Endometrial microvascular endothelial cells (primary cell): ENCODE results near the gene SURF6. TPM values are rescaled to one million over a fixed set of nuclear protein-coding genes. Genes with fewer than 3 reads are reported as not detected.

Experiments
- in situ Hi-C: cut with HindIII; loops from 2 replicates; pipeline ENCODE4 v1.10.0; 2017; ENCODE audit warnings: low sequenced_read_pairs, low pct_unique_long_range_greater_than_20kb; ENCODE audit errors: inconsistent ontology term
- total RNA-seq: library from RNA; depleted of rRNA; stranded (reverse); fragments of >200 nt; gene quantifications from one replicate; pipeline ENCODE4 v1.2.3, GENCODE V29; 2015; ENCODE audit errors: inconsistent ontology term

SURF6 gene
- total RNA-seq, 1 donor from 2014 or later: 24.1 TPM

DNA sequence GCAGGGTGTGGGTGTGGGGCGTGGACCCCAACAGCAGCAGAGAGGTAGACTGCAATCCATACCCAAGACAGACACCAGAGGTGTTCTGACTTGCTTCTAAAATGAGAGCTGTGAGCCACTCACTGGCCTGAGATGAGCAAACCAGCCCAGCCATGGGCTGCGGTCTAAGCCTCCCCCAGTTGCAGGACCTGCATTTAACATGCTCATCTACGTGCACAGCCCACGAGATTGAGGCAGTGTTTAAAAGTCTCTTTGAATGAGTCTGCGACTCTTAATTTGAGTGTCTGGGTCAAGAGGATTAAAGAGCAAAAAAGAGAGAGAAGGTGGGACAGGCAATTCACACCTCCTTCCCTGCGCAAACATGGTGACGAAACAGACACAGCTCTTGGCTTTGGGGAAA, 33.9 kb upstream of the SURF6 start:
- in situ Hi-C loops: no loop called here

DNA sequence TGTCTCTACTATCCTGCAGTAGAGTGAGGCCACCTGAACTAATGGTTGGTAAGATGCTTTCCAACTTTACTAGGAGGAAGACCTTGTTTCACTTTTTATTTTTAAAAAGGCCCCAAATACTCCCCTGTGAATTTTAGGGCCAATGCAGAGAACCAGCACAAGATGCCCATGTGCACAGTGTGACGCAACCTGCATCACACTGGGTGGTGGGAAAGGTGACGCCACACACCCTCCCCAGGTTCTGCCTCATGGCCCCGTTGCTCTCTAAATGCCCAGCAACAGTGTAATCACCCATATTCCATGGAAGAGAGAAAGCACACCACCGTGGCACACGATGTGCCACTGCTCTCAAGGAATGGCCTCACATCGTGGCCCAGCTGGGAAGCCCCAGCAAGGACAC, 33.4 kb upstream of the SURF6 start:
- in situ Hi-C loops: no loop called here

DNA sequence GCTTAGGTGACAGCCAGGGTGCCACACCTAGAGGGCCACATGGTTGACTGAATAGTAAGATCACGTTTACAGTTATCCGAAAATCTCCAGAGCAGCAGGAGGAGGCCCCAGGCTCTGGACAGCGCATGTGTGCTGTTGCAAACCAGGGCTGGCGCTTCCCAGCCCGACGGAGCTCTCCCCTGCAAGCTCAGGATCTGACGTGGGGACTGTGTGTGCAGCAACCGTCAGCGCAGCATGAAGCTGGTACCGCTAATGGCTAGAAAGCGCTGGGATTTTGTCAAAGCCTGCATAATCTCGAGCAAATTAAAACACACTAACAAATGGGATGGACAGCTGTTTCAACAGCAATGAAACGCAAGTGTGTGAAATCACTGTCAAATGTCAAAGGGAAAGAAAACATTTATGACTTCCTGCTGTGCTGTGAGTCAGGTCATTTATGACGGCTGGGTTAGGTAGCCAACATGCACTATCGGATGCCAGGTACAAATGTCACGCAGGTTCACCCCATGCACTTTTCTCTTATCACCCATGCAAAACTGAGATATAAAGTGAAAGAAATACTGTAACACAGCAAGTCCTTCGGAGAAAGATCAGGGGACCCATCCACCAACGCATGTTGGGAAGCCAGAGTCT, 32.4 kb upstream of the SURF6 start:
- in situ Hi-C loops: no loop called here

DNA sequence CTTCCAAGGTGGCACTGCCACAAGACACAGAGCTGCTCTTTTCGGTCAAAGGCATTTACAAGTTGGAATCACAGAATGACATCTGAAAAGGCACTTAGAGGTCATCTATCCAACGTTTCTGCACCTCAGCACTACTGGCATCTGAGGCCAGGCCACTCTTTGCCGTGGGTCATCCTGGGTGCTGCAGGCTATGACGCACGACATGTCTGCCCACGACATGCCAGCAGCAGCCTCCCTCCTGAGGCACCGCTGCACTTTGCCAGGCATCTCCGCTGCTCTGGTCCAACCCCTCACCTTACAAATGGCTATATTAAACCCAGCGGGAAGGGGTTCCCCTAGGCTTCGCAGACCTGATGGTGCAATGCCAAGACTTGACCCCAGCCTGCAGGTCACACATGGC, 31.8 kb upstream of the SURF6 start:
- in situ Hi-C loops: no loop called here

DNA sequence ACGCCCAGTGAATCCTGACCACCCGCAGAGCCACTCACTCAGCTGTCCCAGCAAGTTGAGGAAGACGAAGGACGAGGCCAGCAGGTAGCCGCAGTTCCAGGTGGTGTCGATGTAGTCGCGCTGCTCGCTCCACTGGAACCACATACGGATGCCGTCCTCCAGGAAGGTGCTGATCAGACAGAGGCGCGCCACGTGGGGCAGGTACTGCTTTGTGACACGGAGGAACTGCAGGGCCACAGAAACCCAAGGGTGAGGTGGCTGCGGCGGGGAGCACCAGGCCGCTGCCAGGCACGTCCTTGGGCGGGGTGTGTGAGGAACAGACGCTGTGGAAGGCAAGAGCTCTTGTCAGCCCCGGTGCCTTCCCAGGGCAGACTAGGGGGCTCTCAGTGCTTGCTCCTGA, 31.2 kb upstream of the SURF6 start:
- in situ Hi-C loops: no loop called here

DNA sequence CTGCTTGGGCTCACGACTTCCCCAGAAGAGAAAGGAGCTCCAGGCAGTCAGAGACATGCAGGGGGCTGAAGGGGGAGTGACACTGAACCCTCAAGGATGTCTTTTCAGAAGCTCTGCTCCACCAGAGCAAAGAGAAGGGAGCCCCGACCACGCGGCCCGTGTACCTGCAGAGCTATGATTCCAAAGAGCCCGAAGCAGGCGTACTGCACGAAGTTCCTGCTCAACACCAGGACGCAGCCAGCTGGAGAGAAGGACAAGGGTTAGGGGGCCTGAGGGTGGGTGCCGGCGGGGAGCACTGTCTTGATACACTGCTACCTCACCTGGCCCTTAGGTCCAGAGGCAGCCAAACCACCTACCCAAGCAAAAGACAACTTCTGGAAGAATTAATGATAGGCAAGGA, 30.4 kb upstream of the SURF6 start:
- in situ Hi-C loops: no loop called here

GRCh38 chr9:133362359-133363044, 26.5 kb upstream of the SURF6 start:
- in situ Hi-C loops: no loop called here

DNA sequence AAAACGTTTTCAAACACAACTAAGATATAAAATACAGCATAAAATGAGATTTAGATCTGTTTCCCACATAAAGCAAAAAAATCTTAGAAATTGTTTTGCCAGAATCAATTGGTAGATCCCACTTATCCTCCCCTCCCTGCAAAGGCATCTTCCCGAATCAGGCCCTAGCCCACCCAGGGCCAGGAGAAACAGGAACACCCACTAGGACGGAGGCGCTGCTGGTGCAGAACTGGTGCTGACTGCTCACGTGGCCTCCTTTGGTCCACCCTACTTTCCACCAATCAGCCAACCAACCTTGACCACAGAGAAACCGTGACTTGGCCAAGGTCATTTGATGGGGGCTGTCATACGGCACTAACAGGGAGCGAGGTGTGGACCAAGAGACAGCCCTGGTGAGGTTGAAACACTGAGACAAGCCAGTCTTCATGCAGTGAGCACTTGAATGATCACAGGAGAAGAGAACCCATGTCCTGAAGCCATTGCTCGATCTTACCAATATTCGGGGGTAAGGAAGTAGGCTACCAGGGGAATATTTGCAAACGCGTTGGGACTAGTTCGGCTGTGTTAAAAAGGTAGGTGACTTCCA, 25.6 kb upstream of the SURF6 start:
- in situ Hi-C loops: no loop called here

DNA sequence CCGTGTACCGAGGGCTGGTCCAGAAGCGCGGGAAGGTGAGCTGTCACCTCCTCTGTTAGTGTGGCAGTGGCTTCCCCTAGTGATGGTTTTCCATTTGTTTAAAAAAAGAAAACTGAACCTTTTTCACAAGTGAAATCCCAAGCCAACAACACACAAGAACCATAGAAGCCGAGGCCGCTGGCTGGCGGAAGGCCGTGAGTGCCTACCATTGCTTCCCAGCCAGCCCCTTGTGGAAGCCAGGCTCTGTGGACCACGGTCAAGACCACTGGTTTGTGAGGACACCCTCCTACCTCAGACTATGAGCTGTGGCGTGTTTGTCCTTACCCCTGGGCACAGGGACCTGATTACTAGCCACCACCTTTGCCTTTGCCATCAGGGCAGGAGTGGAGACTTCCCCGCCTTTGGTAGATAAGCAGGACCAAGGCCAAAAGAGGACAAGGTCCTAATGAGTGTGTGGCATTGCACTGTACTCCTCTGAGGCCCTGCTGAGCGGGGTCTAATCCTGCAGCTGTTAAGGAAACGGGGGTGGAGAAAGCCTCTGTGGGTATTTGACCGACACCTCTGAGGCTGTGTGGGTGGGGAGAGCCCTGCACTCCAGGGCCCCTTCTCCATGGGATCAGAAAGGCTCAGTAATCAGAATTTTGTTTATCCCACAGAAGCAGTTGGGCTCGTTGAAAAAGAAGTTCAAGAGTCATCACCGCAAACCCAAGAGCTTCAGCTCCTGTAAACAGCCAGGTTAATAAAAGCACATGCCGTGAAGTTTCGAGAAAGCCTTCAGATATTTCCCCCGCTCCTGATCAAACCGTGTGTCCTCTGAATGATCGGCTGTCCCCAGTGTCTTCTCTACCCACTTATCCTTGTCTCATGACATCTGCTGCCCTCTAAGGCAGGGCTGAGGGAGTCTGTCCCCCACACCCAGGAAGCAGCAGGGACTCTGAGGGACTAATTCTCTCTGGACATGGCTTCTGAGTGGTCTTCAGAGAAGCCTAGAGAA, 24.7 kb upstream of the SURF6 start:
- in situ Hi-C loops: no loop called here

DNA sequence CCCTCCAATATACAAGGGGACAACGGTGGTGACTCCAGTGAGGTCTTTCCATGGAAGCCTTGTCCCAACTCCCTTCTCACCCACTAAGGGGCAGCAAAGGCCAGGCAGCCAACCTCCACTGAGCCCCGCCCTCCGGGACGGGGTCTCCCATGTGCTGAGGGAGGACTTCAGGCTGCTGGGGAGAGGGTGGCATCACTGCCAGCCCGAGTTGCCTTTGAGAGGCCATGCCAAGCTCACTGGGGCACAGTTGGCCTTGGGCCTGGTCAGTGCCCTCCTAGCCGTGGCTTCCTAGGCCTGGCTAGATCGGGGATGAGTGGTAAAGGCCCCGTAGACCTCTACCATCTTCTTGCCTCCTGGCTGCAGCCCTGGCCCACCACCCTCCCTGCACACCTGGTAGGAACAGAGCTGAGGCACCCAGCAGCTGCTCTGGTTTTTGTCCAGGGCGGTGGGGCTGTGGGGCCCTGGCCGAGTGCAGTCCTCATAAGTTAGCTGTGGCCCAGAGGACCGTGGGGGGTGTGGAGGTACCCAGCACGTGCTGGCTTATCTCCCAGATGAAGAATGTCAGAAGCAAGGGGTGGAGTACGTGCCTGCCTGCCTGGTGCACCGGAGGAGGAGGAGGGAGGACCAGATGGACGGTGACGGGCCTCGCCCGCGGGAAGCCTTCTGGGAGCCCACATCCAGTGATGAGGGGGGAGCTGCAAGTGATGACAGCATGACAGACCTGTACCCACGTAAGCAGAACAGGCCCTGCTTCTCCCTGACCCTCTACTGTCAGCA, 23.6 kb upstream of the SURF6 start:
- in situ Hi-C loops: no loop called here

DNA sequence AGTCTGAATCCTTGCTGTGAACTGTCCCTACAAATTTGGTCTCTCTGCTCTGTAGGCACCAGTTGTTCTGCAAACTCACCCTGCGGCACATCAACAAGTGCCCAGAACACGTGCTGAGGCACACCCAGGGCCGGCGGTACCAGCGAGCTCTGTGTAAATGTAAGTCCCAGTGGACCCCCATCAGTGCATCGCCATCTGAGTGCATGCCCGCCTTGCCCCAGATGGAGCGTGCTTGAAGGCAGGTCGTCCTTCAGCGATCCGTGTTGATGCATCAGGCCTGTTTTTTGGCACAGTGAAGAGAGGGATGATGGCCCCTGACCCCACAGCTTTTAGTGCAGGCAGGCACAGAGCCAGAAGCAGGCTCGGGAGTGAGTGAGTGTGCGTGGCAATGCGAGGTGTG, 21.7 kb upstream of the SURF6 start:
- in situ Hi-C loops: no loop called here

DNA sequence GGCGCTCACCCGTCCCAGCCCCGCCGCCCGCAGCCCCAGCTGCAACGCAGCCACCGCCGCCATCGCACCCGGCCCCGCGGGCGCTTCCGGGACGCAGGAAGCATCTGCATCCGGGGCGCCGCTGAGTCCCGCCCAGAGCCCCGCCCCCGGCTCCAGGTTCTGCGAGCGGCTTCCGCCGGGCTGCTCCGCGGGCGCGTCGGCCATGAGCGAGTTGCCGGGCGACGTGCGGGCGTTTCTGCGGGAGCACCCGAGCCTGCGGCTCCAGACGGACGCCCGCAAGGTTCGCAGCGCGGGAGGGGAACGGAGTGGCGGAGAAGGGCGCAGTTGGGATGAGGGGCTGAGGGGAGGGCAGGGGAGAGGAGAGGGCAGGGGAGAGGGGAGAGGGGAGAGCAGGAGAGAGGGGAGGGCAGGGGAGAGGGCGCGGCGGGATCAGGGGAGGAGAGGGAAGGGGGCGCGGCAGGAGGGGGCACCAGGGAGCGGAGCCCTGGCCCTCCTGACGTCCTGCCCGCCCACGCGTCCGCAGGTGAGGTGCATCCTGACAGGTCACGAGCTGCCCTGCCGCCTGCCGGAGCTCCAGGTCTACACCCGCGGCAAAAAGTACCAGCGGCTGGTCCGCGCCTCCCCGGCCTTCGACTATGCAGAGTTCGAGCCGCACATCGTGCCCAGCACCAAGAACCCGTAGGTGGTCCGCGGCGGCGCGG, 20.6 kb upstream of the SURF6 start, which contains the start of the genes SURF1 and SURF2:
SURF1 (minus strand) TSS at position 97 of the 701 bp plus-strand sequence; CDS start at position 63, 34 bp downstream.
SURF2 (plus strand) TSS at position 160 of the 701 bp plus-strand sequence; CDS start at position 203, 43 bp downstream.
- in situ Hi-C loops: no loop called here

DNA sequence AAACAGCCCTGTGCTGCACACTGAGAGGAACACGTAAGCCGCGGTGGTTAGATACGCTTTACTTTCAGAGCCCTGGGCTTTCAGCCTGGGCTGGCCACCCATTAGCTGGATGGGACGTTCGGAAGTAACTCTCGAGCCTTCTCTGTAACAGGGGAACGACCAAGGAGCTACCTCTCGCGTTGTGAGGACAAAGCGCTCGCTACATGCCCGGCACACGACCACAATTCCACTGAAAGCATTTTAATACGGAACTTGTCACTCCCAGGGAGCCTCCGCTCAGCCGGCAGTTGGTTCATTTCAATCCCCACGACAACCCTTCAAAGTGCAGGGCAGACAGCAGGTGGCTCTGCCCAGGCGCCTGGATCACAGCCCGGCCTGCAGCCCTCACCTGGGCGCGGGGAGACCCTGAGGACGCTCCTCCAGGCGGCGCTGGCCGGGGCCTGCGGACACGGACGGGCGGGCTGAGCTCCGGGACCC, 19.9 kb upstream of the SURF6 start:
- in situ Hi-C loops: no loop called here

GRCh38 chr9:133354766-133355165, 18.8 kb upstream of the SURF6 start:
- in situ Hi-C loops: no loop called here

GRCh38 chr9:133353548-133353947, 17.6 kb upstream of the SURF6 start:
- in situ Hi-C loops: no loop called here

- in situ Hi-C loops: no loop called here
Measured at GRCh38 chr9:133352635-133353340, 16.8 kb upstream of the SURF6 start.
